ENCODE measurements around the gene TRAPPC8. TPM values are rescaled to one million over a fixed set of nuclear protein-coding genes. Genes with fewer than 3 reads are reported as not detected.

TRAPPC8 gene
- total and polyA plus RNA-seq, 2 of the 13 experiments (the other 11 are each of a cell fraction or from before 2014, with no cell fraction given): 34.6 to 50.8 TPM

GRCh38 chr18:31942999-31943877, at the start of gene TRAPPC8 (continued):
- no peak for TF ChIP-seq SNAPC4 (CRISPR knock-in tag; IDR thresholded peaks at IDR 0.05)
- TF ChIP-seq RXRB (CRISPR knock-in tag; IDR thresholded peaks at IDR 0.05; ENCODE audit: borderline replicate concordance): peak; percentile 25; the same call in 1 of the 2 replicates
- TF ChIP-seq CEBPZ (IDR thresholded peaks at IDR 0.05; ENCODE audit: low read length): no peak
- peak; percentile 86 for TF ChIP-seq TOE1 (CRISPR knock-in tag; IDR thresholded peaks at IDR 0.05)
- peak; percentile 44; the same call in 1 of the 2 replicates for TF ChIP-seq ZNF800 (CRISPR knock-in tag; IDR thresholded peaks at IDR 0.05)
- no peak for TF ChIP-seq ZFP82 (CRISPR knock-in tag; IDR thresholded peaks at IDR 0.05; ENCODE audit: borderline replicate concordance)
- no peak for TF ChIP-seq RFXANK (CRISPR knock-in tag; IDR thresholded peaks at IDR 0.05)
- TF ChIP-seq CSRNP1 (CRISPR knock-in tag; IDR thresholded peaks at IDR 0.05): peak; percentile 46; the same call in 1 of the 2 replicates
- no peak; the same call in 1 of the 2 replicates for TF ChIP-seq ZNF362 (CRISPR knock-in tag; IDR thresholded peaks at IDR 0.05; ENCODE audit: borderline replicate concordance)
- TF ChIP-seq AHR (CRISPR knock-in tag; IDR thresholded peaks at IDR 0.05): no peak
- 0 out of 2 replicates have a peak, but pooled peaks have one; percentile 33 for TF ChIP-seq DMTF1 (CRISPR knock-in tag; IDR thresholded peaks at IDR 0.05)
